GM12873 (cell line): ENCODE results near the gene IMMT.

Experiments
- CTCF ChIP-seq: IDR thresholded peaks from 2 replicates; pipeline ENCODE4 v1.5.1; 2012; ENCODE audit warnings: low read depth, mild to moderate bottlenecking, moderate library complexity, low read length, control low read depth; ENCODE audit not compliant: insufficient read depth; ENCODE audit errors: missing control alignments

Gene IMMT

GRCh38 chr2:86238354-86238753 is 43.1 kb upstream of the IMMT start:
- no peak for TF ChIP-seq CTCF

GRCh38 chr2:86237172-86237571 is 41.9 kb upstream of the IMMT start:
- TF ChIP-seq CTCF: no peak

GRCh38 chr2:86235196-86235980 is 40.1 kb upstream of the IMMT start:
- TF ChIP-seq CTCF: no peak

- no peak for TF ChIP-seq CTCF
Observed at GRCh38 chr2:86234563-86235131, 39.4 kb upstream of the IMMT start.

- TF ChIP-seq CTCF: no peak
Observed at GRCh38 chr2:86233436-86233835, 38.2 kb upstream of the IMMT start.

GRCh38 chr2:86232910-86233309 is 37.6 kb upstream of the IMMT start:
- TF ChIP-seq CTCF: no peak

- TF ChIP-seq CTCF: no peak
Observed at GRCh38 chr2:86232373-86232784, 37.1 kb upstream of the IMMT start.
